ENCODE data around the gene TPTE2. TPM values are rescaled to one million over a fixed set of nuclear protein-coding genes. Genes with fewer than 3 reads are reported as not detected.
"Not testable (repeated sequence)": the region's sequence is repeated elsewhere in the genome, so short reads cannot be mapped to it uniquely, and the experiment has no call there.

The TPTE2 gene
- total RNA-seq, 2 donors from 2014 or later, result not detected

DNA sequence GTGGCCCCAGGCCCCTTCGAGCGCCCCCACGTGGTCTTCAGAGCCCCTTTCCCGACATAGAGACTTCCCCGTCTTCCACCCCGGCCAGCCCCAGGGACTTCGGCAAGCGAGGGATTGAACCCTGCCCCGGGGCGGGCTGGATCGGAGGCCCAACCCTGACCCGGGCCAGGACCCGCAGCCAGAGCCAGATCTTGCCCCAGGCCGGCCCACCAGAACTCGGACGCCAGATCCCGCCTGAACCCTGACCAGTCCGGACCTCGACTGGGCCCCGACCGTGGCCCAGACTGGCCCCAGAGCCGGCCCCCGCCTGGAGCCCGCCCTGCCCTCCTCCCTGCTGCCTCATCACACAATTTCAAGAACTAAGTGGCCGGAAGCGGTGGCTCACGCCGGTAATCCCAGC lies 253 bp upstream of the TPTE2 start:
- DNase-seq (ENCODE audit: low spot score), result no peak
- Histone ChIP-seq H3K36me3 (no peaks in the 10 kb centered on the region), H3K27ac (no peak overlapping the region), H3K27me3 (peaks cover 0 to 6% of the 10 kb centered on the region in 2 donors), H3K4me1 (no peaks in the 10 kb centered on the region), H3K4me3 (no peak overlapping the region), H3K9me3 (no peaks in the 10 kb centered on the region)
- TF ChIP-seq, protein P1, sequence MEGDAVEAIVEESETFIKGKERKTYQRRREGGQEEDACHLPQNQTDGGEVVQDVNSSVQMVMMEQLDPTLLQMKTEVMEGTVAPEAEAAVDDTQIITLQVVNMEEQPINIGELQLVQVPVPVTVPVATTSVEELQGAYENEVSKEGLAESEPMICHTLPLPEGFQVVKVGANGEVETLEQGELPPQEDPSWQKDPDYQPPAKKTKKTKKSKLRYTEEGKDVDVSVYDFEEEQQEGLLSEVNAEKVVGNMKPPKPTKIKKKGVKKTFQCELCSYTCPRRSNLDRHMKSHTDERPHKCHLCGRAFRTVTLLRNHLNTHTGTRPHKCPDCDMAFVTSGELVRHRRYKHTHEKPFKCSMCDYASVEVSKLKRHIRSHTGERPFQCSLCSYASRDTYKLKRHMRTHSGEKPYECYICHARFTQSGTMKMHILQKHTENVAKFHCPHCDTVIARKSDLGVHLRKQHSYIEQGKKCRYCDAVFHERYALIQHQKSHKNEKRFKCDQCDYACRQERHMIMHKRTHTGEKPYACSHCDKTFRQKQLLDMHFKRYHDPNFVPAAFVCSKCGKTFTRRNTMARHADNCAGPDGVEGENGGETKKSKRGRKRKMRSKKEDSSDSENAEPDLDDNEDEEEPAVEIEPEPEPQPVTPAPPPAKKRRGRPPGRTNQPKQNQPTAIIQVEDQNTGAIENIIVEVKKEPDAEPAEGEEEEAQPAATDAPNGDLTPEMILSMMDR (IDR thresholded peaks at IDR 0.05), result no peak

DNA sequence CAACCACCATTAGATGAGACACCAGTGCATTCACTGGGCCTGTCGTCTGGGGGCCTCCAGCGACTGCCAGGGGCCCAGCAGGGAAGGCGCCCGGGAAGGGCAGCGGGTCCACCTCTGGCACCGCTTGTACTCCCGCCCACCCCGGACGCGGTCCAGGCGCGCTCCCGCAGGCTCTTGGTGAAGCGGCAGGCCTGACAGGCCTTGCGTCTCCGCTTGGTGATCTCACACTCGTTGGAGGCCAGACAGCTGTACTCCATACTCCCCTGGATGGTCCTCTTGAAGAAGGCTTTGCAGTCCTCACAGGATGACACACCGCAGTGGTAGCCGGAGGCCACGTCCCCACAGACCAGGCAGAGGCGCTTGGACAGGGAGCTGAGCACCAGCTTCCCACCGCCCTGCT lies 660 bp downstream of the TPTE2 start:
- H3K9me3 ChIP-seq; H3K4me1 ChIP-seq; H3K27ac ChIP-seq; H3K4me3 ChIP-seq; DNase-seq (ENCODE audit: low spot score); H3K36me3 ChIP-seq; H3K27me3 ChIP-seq: not testable (repeated sequence)

DNA sequence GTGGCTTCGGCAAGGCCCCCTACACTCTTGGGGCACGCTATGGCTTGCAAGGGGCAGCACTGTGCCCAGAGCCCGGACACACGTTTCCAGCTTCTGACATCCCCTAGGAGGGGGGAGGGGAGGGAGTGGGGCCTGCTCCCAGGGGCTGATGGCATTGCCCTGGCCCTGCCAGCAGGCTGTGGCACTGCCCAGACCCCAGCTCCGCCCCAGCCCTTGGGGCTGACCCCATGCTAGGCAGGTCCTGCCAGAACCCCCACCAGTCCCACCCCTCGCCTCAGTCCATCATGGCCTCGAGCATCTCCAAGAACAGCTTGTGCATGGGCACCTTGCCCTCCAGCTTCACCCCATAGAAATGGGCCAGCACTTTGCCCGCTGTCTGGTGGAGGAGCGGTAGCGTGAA lies 1.6 kb downstream of the TPTE2 start:
- H3K4me3 ChIP-seq; H3K27me3 ChIP-seq; H3K4me1 ChIP-seq; DNase-seq (ENCODE audit: low spot score); H3K9me3 ChIP-seq; H3K27ac ChIP-seq; H3K36me3 ChIP-seq: not testable (repeated sequence)

DNA sequence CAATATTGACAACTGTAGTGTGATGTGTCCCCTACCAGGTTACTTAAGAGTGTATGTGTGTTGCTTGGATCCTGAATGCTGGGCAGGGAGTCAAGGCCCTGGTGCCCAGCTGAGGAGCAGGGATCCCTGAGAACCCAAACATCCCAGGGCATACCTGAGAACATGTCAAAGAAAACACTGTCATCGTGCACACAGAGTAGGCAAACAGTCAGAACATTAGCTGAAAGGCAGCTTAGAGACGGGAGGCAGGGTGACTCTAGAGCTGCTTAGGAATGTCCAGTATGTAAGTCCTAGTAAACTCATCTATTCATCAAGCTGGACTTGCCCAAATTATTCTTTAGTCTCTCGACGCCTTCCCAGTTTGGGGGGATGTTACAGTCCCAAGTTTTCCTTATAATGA lies 4.0 kb downstream of the TPTE2 start:
- not testable (repeated sequence) for DNase-seq (ENCODE audit: low spot score); H3K36me3 ChIP-seq; H3K27ac ChIP-seq; H3K27me3 ChIP-seq; H3K4me1 ChIP-seq; H3K4me3 ChIP-seq; H3K9me3 ChIP-seq

DNA sequence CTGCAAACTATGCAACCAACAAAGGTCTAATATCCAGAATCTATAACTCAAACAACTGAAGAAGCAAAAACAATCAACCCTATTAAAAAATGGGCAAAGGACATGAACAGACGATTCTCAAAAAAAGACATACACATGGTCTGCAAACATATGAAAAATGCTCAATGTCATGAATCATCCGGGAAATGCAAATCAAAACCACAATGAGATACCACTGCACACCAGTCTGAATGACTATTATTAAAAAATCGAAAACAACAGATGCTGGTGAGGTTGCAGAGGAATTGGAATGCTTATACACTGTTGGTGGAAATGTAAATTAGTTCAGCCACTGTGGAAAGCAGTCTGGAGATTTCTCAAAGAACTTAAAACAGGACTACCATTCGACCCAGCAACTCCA lies 12.1 kb downstream of the TPTE2 start:
- DNase-seq (ENCODE audit: low spot score); H3K27ac ChIP-seq; H3K9me3 ChIP-seq; H3K27me3 ChIP-seq; H3K4me3 ChIP-seq; H3K4me1 ChIP-seq; H3K36me3 ChIP-seq: not testable (repeated sequence)

DNA sequence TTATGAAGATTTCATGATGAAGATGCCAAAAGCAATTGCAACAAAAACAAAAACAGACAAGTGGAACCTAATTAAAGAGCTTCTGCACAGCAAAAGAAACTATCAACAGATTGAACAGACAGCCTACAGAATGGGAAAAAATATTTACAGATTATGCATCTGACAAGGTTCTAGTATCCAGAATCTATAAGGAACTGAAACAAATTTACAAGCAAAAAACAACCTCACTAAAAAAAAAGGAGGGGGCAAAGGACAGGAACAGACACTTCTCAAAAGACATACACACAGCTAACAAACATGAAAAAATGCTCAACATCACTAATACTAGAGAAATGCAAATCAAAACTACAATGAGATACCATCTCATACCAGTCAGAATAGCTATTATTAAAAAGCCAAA lies 35.7 kb downstream of the TPTE2 start:
- H3K4me1 ChIP-seq, H3K36me3 ChIP-seq: not testable (repeated sequence)

DNA sequence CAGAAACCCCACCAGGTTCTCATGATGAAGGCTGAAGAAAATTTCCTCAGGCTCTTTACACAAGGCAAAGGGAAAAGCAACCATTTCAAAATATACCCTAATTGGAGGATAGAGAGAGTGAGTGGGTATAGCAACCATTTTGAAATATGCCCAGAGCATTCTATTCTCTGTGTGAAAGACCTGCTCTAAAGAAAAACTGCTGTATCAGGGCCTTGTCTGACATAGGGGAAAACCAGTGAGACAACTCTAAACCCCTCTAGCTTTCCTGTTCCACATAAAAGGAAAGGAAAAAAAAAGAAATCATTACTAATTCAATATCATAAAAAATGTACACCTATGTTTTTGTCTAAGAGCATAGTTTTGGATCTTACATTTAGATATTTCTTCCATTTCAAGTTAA lies 42.3 kb downstream of the TPTE2 start:
- no peaks in the 10 kb centered on the region for H3K4me1 ChIP-seq
- no peak overlapping the region for H3K27ac ChIP-seq
- H3K36me3 ChIP-seq, result no peaks in the 10 kb centered on the region
- no peaks in the 10 kb centered on the region for H3K9me3 ChIP-seq
- DNase-seq (ENCODE audit: low spot score), result no peak
- no peaks in the 10 kb centered on the region for H3K27me3 ChIP-seq
- TF ChIP-seq, protein P1 (IDR thresholded peaks at IDR 0.05), result no peak
- no peak overlapping the region for H3K4me3 ChIP-seq

More for the DNA sequence above, 35.7 kb downstream of the TPTE2 start:
- H3K9me3 ChIP-seq; H3K27ac ChIP-seq; H3K4me3 ChIP-seq; H3K27me3 ChIP-seq; DNase-seq (ENCODE audit: low spot score): not testable (repeated sequence)

DNA sequence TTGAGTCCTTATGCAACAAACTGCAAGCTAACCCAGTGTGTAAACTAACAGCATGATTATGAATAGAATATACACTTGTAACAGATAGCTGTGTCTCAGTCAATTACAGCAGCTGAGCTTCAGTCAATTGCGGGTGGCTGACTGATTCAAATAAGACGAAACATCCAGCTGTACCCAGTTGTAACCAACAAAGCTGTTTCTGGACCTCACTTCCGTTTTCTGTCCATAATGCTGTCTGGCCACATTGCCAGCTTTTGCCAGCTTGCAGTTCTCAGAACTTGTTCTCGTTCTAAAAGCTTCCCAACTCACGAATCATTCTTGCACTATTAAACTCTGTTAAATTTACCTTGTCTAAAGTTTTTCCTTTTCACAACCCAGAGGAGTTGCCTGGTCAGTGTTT lies 53.7 kb downstream of the TPTE2 start:
- not testable (repeated sequence) for H3K4me1 ChIP-seq; DNase-seq (ENCODE audit: low spot score); H3K4me3 ChIP-seq; H3K9me3 ChIP-seq; H3K27ac ChIP-seq; H3K36me3 ChIP-seq; H3K27me3 ChIP-seq

DNA sequence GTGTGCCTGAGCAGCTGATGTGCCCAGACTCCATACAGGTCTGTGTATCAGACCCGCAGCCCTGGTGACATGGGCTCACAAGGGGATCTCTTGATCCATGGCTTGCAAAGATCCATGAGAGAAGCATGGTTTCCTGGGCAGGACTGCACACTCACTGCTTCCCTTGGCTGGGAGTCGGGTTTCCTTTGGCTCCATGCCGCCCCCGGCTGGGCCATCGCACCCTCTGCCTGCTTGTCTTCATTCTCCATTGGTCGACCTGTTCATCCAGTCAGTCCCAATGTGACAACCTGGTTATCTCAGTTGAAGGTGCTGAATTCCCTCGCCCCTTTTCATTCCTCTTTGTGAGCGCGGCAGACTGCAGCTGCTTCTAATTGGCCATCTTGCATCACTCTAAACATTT lies 101.2 kb downstream of the TPTE2 start:
- not testable (repeated sequence) for H3K4me3 ChIP-seq; DNase-seq (ENCODE audit: low spot score); H3K4me1 ChIP-seq; H3K36me3 ChIP-seq; H3K27me3 ChIP-seq; H3K9me3 ChIP-seq; H3K27ac ChIP-seq

DNA sequence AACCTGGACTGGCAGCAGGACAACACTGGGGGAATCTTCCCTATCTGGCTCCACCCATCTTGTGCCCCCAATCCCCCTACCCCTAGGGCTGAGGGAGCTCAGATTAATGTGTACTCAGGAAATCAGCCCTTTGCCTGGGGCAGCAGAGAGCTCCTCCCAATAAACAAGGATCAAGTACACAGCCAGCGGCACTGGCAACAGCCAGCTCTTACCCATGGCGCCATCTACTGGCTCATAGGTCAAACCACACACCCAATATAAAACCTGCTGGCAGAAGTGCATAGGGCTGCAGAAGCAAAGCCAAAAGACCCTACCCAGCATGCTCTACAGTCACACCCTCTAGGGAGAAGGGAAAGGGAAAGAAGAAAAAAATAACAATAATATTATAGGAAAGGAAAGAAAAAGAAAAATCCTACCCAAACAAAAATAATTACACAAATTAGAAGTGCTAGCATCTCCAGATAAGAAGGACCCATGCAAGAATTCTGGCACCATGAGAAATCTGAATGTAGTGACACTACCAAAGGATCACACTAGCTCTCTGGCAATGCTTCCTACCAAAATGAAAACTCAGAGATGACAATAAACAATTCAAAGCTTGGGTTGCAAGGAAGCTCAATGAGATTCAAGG lies 122.2 kb downstream of the TPTE2 start:
- H3K4me3 ChIP-seq; H3K27me3 ChIP-seq; H3K27ac ChIP-seq; H3K36me3 ChIP-seq; DNase-seq (ENCODE audit: low spot score); H3K4me1 ChIP-seq; H3K9me3 ChIP-seq: not testable (repeated sequence)
- TF ChIP-seq, protein P1 (IDR thresholded peaks at IDR 0.05), result peak in 1 of 2 donors; percentile 41

DNA sequence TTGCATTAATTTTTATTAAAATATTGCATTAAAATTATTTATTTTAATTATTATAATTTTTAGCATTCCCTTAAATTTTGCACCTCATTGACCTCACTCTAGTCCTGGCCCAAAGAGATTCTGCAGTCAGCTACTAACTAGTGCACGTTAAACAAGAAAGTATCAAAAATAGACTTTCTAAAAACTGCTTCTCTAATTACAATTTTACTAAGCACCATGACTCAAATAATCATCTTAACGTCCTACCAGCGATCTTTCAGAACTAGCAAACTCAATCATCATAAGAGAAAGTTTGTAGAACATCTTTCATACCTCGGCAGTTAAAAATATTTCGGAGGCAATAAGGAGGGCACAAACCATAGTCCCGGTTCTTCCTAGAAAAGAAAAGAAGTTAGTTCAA lies 123.6 kb downstream of the TPTE2 start:
- not testable (repeated sequence) for H3K4me1 ChIP-seq; DNase-seq (ENCODE audit: low spot score); H3K27ac ChIP-seq; H3K27me3 ChIP-seq; H3K36me3 ChIP-seq; H3K4me3 ChIP-seq; H3K9me3 ChIP-seq

DNA sequence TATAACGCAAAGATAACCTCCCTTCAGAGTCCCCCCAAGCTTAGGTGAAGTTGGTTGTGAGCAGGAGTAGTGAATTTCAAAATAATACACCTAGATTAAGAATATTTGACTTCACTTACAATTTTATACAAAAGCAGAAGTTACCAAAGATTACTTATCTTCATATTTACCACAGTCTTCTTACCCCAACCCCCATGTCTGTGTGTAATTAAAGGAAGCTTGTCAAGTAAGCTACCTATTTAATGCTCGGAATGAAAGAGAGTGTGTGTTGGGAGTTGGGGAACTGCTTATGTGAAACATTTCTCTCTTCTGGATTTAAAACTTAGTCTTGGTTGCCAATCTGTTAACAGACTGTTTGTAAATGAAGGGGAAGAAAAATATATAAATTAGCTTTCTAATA lies 139.1 kb downstream of the TPTE2 start:
- H3K27me3 ChIP-seq; H3K4me3 ChIP-seq; H3K4me1 ChIP-seq; H3K9me3 ChIP-seq; H3K27ac ChIP-seq; H3K36me3 ChIP-seq; DNase-seq (ENCODE audit: low spot score): not testable (repeated sequence)

All from right atrium auricular region (tissue), 2 donors.